SJCRH30 (cell line): Measurements from ENCODE around the gene MEP1A. TPM values are rescaled to one million over a fixed set of nuclear protein-coding genes. Genes with fewer than 3 reads are reported as not detected.
A peak's percentile ranks its signal among the peaks of the same experiment; 100 is the strongest.
"Not testable (repeated sequence)": the region's sequence is repeated elsewhere in the genome, so short reads cannot be mapped to it uniquely, and the experiment has no call there.

ENCODE experiments used
- DNase-seq, 2 experiments: peaks; one replicate each; pipeline ENCODE4 v3.0.0-alpha.2; 2015 to 2020
- H3K27ac ChIP-seq: fragments of 250-450 bp; sonication (Bioruptor Pico); 2 replicates; pipeline ENCODE4 v1.5.1; 2020; ENCODE audit warnings: mild to moderate bottlenecking, moderate library complexity
- H3K27me3 ChIP-seq: fragments of 250-450 bp; sonication (Bioruptor Pico); 2 replicates; pipeline ENCODE4 v1.5.1; 2020; ENCODE audit warnings: mild to moderate bottlenecking, moderate library complexity
- H3K36me3 ChIP-seq: fragments of 250-450 bp; sonication (Bioruptor Pico); 2 replicates; pipeline ENCODE4 v1.5.1; 2020; ENCODE audit warnings: mild to moderate bottlenecking, moderate library complexity
- H3K4me1 ChIP-seq: fragments of 250-450 bp; sonication (Bioruptor Pico); 2 replicates; pipeline ENCODE4 v1.5.1; 2020; ENCODE audit warnings: mild to moderate bottlenecking, moderate library complexity
- H3K4me3 ChIP-seq: fragments of 250-450 bp; sonication (Bioruptor Pico); 2 replicates; pipeline ENCODE4 v1.5.1; 2020; ENCODE audit warnings: mild to moderate bottlenecking, moderate library complexity
- H3K9me3 ChIP-seq: fragments of 250-450 bp; sonication (Bioruptor Pico); replicated peaks from 2 replicates; pipeline ENCODE4 v1.5.1; 2020; ENCODE audit warnings: mild to moderate bottlenecking, moderate library complexity
- total RNA-seq: library from RNA; depleted of rRNA; stranded (reverse); fragments of >200 nt; shearing (Covaris generic); gene quantifications from 2 replicates; pipeline ENCODE4 v1.2.3, GENCODE V29; 2014; rRNA removed

The MEP1A gene, protein sequence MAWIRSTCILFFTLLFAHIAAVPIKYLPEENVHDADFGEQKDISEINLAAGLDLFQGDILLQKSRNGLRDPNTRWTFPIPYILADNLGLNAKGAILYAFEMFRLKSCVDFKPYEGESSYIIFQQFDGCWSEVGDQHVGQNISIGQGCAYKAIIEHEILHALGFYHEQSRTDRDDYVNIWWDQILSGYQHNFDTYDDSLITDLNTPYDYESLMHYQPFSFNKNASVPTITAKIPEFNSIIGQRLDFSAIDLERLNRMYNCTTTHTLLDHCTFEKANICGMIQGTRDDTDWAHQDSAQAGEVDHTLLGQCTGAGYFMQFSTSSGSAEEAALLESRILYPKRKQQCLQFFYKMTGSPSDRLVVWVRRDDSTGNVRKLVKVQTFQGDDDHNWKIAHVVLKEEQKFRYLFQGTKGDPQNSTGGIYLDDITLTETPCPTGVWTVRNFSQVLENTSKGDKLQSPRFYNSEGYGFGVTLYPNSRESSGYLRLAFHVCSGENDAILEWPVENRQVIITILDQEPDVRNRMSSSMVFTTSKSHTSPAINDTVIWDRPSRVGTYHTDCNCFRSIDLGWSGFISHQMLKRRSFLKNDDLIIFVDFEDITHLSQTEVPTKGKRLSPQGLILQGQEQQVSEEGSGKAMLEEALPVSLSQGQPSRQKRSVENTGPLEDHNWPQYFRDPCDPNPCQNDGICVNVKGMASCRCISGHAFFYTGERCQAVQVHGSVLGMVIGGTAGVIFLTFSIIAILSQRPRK
- total RNA-seq: not detected in 2 replicates

DNA sequence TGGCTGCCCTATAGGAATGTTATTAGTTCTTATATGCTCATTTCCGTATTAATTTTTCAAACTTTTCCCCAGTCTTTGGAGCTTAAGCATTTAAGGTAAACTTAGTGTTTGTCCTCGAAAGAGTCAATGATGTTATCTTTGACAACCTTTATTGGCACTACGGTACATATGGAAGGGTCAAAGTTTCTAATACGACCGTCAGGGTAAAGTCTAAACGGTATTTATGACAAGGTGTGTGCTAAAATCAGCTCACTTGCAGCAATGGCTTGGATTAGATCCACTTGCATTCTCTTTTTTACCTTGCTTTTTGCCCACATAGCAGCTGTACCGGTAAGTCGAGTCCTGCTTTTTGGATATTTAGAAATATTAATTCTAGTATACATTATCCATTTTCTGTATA, at the start of gene MEP1A:
Gene MEP1A (plus strand): TSS at position 252 of the 400 bp plus-strand sequence. CDS start 10 bp downstream, at position 262.
- no peaks in the 10 kb centered on the region for H3K27me3 ChIP-seq
- DNase-seq: no peak
- no peak within 1 kb of the TSS for H3K27ac ChIP-seq
- peaks cover 13% of the 10 kb centered on the region for H3K4me1 ChIP-seq
- H3K9me3 ChIP-seq: no peaks in the 10 kb centered on the region
- no peaks in the 10 kb centered on the region for H3K36me3 ChIP-seq
- H3K4me3 ChIP-seq: no peak within 1 kb of the TSS

DNA sequence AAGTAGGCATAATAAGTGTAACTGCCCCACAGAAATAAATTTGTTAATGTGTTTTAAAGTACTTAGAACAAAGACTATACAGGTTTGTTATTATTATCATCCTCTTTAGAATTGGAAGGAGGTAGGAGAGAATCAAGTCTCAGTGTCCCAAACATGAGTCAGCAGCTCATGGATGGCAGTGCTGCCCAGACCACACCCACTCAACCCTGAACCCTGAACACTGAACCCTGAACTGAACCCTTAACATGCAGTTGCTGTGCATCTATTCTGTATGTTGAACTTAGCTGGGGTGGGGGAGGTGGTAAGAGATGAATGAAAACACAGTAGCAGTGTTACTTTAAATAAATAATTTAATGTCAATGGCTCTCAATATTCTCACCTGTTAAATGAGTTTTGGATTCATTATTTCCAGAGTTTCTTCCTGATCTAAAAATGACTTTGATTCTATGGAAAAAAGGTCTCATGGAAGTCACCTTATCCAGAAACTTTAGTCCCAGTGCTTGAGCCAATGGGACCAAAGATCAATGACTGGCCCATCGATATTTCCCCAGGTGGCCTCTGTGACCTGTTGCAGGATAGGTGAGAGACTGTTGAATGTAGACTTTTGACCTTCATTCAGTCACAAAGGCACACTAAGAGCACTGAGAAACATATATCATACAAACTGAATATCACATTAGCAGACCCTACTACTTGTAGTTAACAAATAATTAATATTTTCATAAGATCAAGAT, 49.6 kb upstream of the MEP1A start:
- Histone ChIP-seq H3K4me3 (no peak overlapping the region), H3K27me3 (no peaks in the 10 kb centered on the region), H3K36me3 (no peaks in the 10 kb centered on the region), H3K4me1 (no peaks in the 10 kb centered on the region), H3K9me3 (no peaks in the 10 kb centered on the region), H3K27ac (no peak overlapping the region)
- no peak for DNase-seq

DNA sequence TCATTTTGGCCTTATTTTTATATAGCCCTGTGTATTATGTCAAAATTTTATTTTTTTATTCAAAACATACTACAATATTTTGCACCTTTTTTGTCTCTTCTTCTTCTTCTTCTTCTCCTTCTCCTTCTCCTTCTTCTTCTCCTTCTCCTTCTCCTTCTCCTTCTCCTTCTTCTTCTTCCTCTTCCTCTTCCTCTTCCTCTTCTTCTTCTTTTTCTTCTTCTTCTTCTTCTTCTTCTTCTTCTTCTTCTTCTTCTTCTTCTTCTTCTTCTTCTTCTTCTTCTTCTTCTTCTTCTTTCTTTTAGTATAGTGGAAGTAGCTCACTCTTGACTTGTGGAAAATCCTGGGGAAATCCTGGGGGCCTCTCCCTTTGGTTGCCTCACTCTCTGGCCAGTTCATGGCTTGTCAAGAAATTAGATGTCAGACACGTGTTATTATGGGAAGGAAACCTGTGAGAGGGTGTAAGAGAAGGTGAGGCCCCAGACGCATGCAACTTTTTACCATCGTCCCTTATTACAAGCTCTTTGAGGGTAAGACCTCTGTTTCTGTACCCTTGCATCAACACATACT, 48.9 kb upstream of the MEP1A start:
- H3K4me1 ChIP-seq, DNase-seq, H3K9me3 ChIP-seq, H3K27me3 ChIP-seq, H3K36me3 ChIP-seq, H3K27ac ChIP-seq, H3K4me3 ChIP-seq: not testable (repeated sequence)

DNA sequence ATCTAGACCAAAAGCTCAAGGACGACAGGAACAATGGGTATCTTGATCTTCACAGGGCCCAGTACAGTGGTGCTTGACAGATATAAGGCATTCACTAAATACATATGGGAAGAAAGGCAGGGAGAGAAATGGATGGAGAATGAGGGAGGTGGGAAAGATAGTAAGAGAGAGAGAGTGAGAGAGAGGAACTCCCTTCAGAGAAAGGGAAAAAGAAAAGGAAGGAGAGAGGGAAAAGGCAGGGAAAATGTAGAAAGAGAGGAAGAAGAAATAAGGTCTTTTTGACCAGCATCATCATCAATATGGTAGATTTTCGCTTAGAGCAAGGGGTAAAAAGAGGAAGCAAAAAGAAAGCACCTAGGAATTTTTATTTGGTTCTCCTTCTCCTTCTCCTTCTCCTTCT, 47.2 kb upstream of the MEP1A start:
- Histone ChIP-seq H3K36me3 (no peaks in the 10 kb centered on the region), H3K9me3 (no peaks in the 10 kb centered on the region), H3K27me3 (no peaks in the 10 kb centered on the region), H3K4me3 (no peak overlapping the region), H3K4me1 (no peaks in the 10 kb centered on the region), H3K27ac (no peak overlapping the region)
- DNase-seq: no peak

DNA sequence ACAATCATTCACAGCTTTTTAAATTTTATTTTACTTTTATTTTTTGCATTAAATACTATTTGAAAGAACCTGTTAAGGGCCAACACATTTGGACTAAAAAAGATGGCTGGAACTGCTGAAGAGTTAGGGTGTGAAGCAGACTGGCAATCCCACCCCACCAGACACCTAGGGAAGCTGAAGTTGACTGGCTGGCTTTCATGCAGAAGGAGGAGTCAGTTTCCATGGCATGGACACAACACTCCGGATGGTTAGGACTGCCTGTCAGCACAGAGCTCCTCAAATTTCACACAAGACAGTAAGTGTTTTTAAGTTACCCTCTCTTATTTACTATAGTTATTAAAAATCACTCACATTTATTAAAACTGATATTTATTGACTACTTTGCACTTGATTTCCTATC, 46.5 kb upstream of the MEP1A start, which contains the start of gene ANKRD66:
Gene ANKRD66 (plus strand): TSS at position 238 of the 400 bp plus-strand sequence. CDS start 5,016 bp downstream, outside the sequence.
- no peaks in the 10 kb centered on the region for H3K4me1 ChIP-seq
- no peaks in the 10 kb centered on the region for H3K27me3 ChIP-seq
- no peak within 1 kb of the TSS for H3K27ac ChIP-seq
- H3K4me3 ChIP-seq: no peak within 1 kb of the TSS
- no peaks in the 10 kb centered on the region for H3K9me3 ChIP-seq
- DNase-seq: no peak
- H3K36me3 ChIP-seq: no peaks in the 10 kb centered on the region

- Histone ChIP-seq H3K4me3 (no peak overlapping the region), H3K9me3 (no peaks in the 10 kb centered on the region), H3K27me3 (no peaks in the 10 kb centered on the region), H3K27ac (no peak overlapping the region), H3K4me1 (no peaks in the 10 kb centered on the region), H3K36me3 (no peaks in the 10 kb centered on the region)
- no peak for DNase-seq
Observed at GRCh38 chr6:46748940-46749503, 44.2 kb upstream of the MEP1A start.

DNA sequence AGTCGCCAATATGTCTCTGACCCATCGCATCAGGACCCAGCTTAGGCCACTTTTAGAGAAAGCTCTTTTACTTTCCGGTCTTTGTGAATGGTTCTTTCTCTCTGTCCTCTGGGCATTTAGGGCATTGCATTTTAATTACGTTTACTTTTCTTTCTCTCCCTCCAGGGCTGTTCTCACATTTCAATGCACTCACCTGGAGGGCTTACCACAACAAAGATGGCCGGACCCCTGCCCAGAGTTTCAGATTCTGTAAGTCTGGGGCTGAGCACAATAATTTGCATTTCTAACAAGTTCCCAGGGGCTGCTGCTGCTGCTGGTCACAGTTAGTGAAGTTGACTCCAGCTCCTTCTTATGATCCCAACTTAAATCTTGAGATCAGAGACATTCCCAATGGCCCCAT, 43.5 kb upstream of the MEP1A start:
- Histone ChIP-seq H3K4me3 (no peak overlapping the region), H3K36me3 (no peaks in the 10 kb centered on the region), H3K4me1 (no peaks in the 10 kb centered on the region), H3K27me3 (no peaks in the 10 kb centered on the region), H3K9me3 (no peaks in the 10 kb centered on the region), H3K27ac (no peak overlapping the region)
- DNase-seq: no peak

- Histone ChIP-seq H3K9me3 (no peaks in the 10 kb centered on the region), H3K36me3 (no peaks in the 10 kb centered on the region), H3K27ac (no peak overlapping the region), H3K4me3 (no peak overlapping the region), H3K27me3 (no peaks in the 10 kb centered on the region), H3K4me1 (peaks cover under 1% of the 10 kb centered on the region)
- no peak for DNase-seq
Observed at GRCh38 chr6:46751658-46752057, 41.5 kb upstream of the MEP1A start.

- no peak overlapping the region for H3K27ac ChIP-seq
- H3K27me3 ChIP-seq: no peaks in the 10 kb centered on the region
- H3K4me1 ChIP-seq: peaks cover 11% of the 10 kb centered on the region
- no peak for DNase-seq
- no peaks in the 10 kb centered on the region for H3K36me3 ChIP-seq
- no peak overlapping the region for H3K4me3 ChIP-seq
- no peaks in the 10 kb centered on the region for H3K9me3 ChIP-seq
Observed at GRCh38 chr6:46755865-46756264, 37.3 kb upstream of the MEP1A start.

DNA sequence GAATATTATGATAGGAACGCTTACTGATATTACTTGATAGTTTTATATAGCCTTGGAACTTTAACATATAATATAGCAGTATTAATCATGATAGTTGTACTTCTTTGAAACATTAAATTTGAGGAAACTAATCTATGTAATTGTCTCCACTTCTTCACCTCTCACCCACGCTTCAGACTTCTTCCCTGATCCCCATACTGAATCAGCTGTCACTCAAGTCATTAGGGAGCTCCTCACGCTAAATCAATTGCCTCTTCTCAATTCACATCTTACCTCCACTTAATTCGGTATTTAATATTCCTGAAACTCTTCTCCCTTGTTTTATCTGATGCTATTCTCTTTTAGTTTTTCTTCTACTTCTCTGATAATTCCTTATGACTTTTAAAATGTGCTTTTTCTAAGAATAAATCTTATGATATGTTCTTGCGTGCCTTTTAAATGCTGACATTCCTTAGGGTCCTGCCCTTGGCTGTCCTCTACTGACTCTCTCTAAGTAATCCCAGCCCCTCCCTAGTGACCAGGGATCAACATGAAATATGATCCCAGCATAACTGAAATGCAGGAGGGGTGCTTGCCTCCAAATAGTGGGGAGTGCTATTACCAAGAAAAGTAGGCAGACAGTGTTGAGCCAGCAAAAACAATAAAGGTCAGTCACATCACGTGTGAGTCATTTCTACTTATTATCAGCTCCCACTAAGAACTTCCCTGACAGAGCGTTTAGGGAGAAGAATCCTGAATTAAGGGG, 36.5 kb upstream of the MEP1A start:
- Histone ChIP-seq H3K27ac (no peak overlapping the region), H3K4me1 (peaks cover 11% of the 10 kb centered on the region), H3K4me3 (no peak overlapping the region), H3K36me3 (no peaks in the 10 kb centered on the region), H3K27me3 (no peaks in the 10 kb centered on the region), H3K9me3 (no peaks in the 10 kb centered on the region)
- peak; percentile 15 to 39 for DNase-seq

DNA sequence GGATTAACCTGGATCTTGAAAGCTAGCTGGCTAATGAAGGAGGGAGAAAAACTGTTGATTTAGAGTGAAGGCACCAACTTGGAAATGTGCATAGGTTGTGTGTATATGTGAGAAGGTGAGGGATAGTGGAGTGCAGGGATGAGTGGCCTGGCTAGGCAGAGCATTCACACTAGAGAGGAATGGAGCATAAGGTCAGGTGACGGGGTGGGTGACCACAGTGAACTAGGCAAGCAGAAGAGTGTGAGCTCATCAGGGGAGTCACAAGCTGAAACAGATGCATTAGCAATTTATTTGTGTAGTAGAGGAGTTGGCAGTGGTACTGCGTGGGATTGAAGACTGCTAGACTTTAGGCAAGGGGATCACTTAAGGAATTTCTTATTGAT, 36.0 kb upstream of the MEP1A start:
- Histone ChIP-seq H3K27ac (no peak overlapping the region), H3K36me3 (no peaks in the 10 kb centered on the region), H3K27me3 (no peaks in the 10 kb centered on the region), H3K4me3 (no peak overlapping the region), H3K4me1 (peaks cover 11% of the 10 kb centered on the region), H3K9me3 (no peaks in the 10 kb centered on the region)
- DNase-seq: peak; percentile 18 to 21

GRCh38 chr6:46758960-46759753, 34.0 kb upstream of the MEP1A start:
- DNase-seq: no peak

GRCh38 chr6:46760925-46761324, 32.3 kb upstream of the MEP1A start:
- H3K36me3 ChIP-seq: no peaks in the 10 kb centered on the region
- H3K27ac ChIP-seq: no peak overlapping the region
- H3K4me1 ChIP-seq: peaks cover 11% of the 10 kb centered on the region
- no peaks in the 10 kb centered on the region for H3K9me3 ChIP-seq
- H3K4me3 ChIP-seq: no peak overlapping the region
- peak in 1 of 2 experiments; percentile 3 for DNase-seq
- H3K27me3 ChIP-seq: no peaks in the 10 kb centered on the region

More at GRCh38 chr6:46758960-46759753, 34.0 kb upstream of the MEP1A start:
- H3K4me3 ChIP-seq: no peak overlapping the region
- peaks cover 11% of the 10 kb centered on the region for H3K4me1 ChIP-seq
- no peaks in the 10 kb centered on the region for H3K9me3 ChIP-seq
- no peaks in the 10 kb centered on the region for H3K27me3 ChIP-seq
- no peak overlapping the region for H3K27ac ChIP-seq
- H3K36me3 ChIP-seq: no peaks in the 10 kb centered on the region
